Measurements from ENCODE around the gene SLAIN1.

Gene SLAIN1

DNA sequence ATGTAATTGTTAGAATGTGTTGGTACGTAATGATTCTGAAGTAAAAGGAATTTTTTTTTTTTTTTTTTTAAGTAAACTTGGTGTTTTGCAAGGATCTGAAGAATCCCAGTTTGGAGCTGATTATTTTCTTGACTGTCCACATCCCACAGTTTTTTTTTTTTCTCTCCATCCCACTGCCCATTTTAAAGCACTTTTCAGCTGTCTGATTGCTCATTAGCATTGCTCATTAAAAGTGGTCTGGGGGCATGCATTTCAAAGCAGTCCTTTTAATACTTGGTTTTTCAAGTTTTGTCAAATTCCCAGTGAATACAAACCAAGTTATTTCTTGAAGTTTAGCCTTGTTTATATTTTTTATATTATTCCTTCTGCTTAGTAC lies 44.1 kb downstream of the SLAIN1 start:
- H3K36me3 ChIP-seq = no peaks in the 10 kb centered on the region
- H3K4me3 ChIP-seq (ENCODE audit: low read depth, low read length) = no peak overlapping the region
- H3K27me3 ChIP-seq = no peaks in the 10 kb centered on the region
- no peaks in the 10 kb centered on the region for H3K4me1 ChIP-seq
- DNase-seq = no peak
- no peaks in the 10 kb centered on the region for H3K9me3 ChIP-seq
- TF ChIP-seq, protein P1, sequence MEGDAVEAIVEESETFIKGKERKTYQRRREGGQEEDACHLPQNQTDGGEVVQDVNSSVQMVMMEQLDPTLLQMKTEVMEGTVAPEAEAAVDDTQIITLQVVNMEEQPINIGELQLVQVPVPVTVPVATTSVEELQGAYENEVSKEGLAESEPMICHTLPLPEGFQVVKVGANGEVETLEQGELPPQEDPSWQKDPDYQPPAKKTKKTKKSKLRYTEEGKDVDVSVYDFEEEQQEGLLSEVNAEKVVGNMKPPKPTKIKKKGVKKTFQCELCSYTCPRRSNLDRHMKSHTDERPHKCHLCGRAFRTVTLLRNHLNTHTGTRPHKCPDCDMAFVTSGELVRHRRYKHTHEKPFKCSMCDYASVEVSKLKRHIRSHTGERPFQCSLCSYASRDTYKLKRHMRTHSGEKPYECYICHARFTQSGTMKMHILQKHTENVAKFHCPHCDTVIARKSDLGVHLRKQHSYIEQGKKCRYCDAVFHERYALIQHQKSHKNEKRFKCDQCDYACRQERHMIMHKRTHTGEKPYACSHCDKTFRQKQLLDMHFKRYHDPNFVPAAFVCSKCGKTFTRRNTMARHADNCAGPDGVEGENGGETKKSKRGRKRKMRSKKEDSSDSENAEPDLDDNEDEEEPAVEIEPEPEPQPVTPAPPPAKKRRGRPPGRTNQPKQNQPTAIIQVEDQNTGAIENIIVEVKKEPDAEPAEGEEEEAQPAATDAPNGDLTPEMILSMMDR (IDR thresholded peaks at IDR 0.05; ENCODE audit: low read depth, low read length) = no peak

DNA sequence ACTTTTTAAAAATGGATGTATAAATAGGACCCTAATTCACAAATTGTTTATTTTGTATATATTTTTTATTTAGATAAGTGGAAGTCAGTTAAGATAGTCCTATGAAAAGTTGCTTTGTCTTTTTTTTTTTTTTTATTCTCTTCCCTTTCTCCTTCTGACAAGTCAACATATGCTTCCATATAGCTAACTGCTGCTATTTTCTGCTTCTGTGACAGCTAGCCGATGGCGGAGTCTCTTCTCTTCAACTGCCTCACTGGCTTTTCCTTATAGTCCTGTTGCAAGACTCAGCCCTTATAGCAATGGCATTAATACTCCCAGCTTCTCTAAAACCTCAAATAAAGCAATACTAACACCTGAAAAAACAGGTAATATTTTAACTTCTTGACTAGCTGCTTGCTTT lies 45.3 kb downstream of the SLAIN1 start:
- DNase-seq = no peak
- Histone ChIP-seq H3K4me3 (ENCODE audit: low read depth, low read length) (no peak overlapping the region), H3K36me3 (no peaks in the 10 kb centered on the region), H3K4me1 (no peaks in the 10 kb centered on the region), H3K27me3 (no peaks in the 10 kb centered on the region), H3K9me3 (no peaks in the 10 kb centered on the region)
- TF ChIP-seq, protein P1 (IDR thresholded peaks at IDR 0.05; ENCODE audit: low read depth, low read length) = no peak

DNA sequence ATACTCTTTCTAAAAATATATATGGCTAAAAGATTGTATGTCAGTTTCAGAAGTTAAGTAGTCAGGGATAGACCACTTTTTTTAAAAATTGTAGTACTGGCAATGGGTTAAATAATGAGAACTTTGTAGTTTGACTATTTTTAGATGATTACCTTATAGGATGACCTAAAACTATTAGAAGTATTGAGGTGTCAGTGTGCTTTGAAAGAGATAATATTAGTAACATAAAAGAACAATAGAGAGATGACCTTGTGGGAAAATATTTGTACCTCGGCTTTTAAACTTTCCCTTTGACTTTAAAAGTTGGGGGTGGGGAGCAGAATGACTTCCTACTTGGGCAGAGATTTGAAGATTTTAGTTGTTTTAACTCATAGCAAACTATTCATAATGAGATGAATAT lies 48.3 kb downstream of the SLAIN1 start:
- H3K4me3 ChIP-seq (ENCODE audit: low read depth, low read length) = no peak overlapping the region
- H3K4me1 ChIP-seq = no peaks in the 10 kb centered on the region
- DNase-seq = no peak
- H3K9me3 ChIP-seq = no peaks in the 10 kb centered on the region
- no peaks in the 10 kb centered on the region for H3K27me3 ChIP-seq
- H3K36me3 ChIP-seq = no peaks in the 10 kb centered on the region
- TF ChIP-seq, protein P1 (IDR thresholded peaks at IDR 0.05; ENCODE audit: low read depth, low read length) = no peak

DNA sequence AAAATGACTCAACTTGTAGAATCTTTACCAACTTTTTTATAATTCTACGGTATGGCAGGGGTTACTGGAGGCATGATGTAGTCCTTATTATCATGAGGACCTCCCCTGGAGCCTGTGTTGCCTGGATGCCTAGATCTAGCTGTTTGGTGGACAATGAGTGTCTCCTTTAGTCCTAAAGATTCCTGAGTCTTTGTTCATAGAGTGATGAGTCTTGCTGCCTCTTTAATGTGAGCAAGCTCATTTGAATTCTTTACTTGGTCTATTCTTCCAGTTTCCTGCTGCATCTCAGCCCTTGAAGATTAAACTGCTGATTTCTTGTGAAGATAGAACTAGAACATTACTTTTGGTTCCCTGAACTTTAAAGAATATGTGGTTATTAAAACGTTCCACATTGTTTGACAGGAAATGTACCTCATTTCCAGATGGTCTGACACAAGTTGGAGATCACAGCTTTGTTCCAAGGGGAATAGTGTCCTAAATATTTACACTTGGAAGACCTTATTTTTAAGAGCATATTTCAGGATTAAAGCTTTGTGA lies 51.9 kb downstream of the SLAIN1 start:
- Histone ChIP-seq H3K27me3 (no peaks in the 10 kb centered on the region), H3K9me3 (no peaks in the 10 kb centered on the region), H3K36me3 (no peaks in the 10 kb centered on the region), H3K4me3 (ENCODE audit: low read depth, low read length) (no peak overlapping the region), H3K4me1 (no peaks in the 10 kb centered on the region)
- TF ChIP-seq, protein P1 (IDR thresholded peaks at IDR 0.05; ENCODE audit: low read depth, low read length) = no peak
- DNase-seq = no peak

DNA sequence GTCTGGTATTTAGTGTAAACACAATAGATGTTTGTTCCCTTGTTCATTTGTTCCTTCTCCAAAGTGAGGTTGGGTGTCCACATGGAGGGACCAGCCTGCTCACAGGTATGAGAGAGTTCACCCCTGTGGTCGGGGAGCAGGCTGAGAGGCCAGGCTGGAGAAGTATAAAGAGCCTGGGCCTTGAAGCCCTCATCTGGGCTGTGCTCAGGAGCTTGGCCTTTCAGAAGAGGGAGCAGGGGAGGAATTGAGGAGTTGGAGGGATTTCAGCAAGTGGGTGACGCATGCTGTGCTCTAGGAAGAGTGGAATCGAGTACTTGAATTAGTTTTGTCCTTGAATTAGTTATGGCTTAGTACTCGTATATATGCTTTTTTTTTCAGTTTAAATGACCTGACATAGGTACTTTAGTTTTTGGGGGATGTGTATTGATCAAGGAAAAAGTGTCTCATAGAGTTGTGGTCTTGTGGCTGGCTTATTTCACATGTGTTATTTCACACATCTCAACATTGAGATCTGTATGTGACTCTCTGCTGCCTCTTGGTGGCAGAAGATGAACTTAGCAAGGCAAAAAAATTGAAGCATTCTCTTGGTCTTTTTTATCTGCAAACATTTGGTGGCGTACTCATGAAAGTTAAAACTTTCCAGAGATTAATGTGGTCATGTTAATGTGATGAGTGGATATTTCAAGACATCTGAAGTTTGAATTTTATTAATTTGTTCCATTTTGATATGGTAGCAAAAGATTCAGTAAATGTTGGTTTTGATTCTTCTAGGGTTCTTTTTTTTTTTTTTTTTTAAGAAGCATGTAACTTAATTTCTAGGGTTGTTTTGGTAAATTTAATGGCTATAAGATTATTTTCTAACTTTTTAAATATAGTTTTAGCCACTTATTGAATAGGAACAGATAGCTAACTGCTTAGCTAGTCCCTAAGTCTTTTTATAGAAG lies 54.3 kb downstream of the SLAIN1 start:
- H3K4me3 ChIP-seq (ENCODE audit: low read depth, low read length) = no peak overlapping the region
- H3K9me3 ChIP-seq = no peaks in the 10 kb centered on the region
- peak; percentile 44 for DNase-seq
- H3K27me3 ChIP-seq = no peaks in the 10 kb centered on the region
- H3K4me1 ChIP-seq = no peaks in the 10 kb centered on the region
- TF ChIP-seq, protein P1 (IDR thresholded peaks at IDR 0.05; ENCODE audit: low read depth, low read length) = peak; percentile 89
- no peaks in the 10 kb centered on the region for H3K36me3 ChIP-seq

DNA sequence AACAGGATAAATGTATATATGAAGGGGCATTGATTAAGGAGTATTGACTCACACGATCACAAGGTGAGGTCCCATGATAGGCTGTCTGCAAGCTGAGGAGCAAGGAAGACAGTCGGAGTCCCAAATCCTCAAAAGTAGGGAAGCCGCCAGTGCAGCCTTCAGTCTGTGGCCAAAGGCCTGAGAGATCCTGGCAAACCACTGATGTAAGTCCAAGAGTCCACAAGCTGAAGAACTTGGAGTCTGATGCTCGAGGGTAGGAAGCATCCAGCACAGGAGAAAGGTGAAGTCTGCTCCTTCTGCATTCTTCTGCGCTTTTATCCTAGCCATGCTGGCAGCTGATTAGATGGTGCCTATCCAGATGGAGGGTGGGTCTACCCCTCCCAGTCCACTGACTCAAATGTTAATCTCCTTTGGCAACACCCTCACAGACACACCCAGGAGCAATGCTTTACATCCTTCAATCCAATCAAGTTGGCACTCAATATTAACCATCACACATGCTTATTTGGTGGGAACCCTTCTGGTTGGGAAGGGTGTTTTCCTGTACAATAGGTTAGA lies 55.1 kb downstream of the SLAIN1 start:
- TF ChIP-seq, protein P1 (IDR thresholded peaks at IDR 0.05; ENCODE audit: low read depth, low read length) = no peak
- no peak for DNase-seq
- H3K4me3 ChIP-seq (ENCODE audit: low read depth, low read length) = no peak overlapping the region
- H3K9me3 ChIP-seq = no peaks in the 10 kb centered on the region
- H3K27me3 ChIP-seq = no peaks in the 10 kb centered on the region
- H3K4me1 ChIP-seq = no peaks in the 10 kb centered on the region
- H3K36me3 ChIP-seq = no peaks in the 10 kb centered on the region

Data from BE2C (cell line).